Measurements from ENCODE around the gene ABCA5.

The ABCA5 gene

DNA sequence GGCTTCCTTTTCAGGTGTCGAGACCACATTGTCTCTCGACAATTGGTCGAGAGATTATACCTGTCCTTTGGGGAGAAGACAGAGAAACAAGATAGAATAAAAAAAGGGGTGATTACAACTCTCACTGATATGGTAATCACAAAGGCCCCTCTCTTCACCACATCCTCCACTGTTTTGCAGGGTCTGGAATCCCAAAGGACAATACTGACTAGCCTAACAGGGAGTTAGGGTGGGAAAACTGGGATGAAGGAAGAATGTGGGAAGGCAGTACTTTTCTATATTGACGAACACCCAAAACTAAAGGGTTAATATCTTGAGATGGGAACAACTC is 6.1 kb downstream of the ABCA5 start:
- DNase-seq (ENCODE audit: low read depth in 1 of 2, low spot score in 1 of 2) = no peak
- TF ChIP-seq, protein P1, sequence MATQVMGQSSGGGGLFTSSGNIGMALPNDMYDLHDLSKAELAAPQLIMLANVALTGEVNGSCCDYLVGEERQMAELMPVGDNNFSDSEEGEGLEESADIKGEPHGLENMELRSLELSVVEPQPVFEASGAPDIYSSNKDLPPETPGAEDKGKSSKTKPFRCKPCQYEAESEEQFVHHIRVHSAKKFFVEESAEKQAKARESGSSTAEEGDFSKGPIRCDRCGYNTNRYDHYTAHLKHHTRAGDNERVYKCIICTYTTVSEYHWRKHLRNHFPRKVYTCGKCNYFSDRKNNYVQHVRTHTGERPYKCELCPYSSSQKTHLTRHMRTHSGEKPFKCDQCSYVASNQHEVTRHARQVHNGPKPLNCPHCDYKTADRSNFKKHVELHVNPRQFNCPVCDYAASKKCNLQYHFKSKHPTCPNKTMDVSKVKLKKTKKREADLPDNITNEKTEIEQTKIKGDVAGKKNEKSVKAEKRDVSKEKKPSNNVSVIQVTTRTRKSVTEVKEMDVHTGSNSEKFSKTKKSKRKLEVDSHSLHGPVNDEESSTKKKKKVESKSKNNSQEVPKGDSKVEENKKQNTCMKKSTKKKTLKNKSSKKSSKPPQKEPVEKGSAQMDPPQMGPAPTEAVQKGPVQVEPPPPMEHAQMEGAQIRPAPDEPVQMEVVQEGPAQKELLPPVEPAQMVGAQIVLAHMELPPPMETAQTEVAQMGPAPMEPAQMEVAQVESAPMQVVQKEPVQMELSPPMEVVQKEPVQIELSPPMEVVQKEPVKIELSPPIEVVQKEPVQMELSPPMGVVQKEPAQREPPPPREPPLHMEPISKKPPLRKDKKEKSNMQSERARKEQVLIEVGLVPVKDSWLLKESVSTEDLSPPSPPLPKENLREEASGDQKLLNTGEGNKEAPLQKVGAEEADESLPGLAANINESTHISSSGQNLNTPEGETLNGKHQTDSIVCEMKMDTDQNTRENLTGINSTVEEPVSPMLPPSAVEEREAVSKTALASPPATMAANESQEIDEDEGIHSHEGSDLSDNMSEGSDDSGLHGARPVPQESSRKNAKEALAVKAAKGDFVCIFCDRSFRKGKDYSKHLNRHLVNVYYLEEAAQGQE (IDR thresholded peaks at IDR 0.05; ENCODE audit: insufficient replicate concordance, low read depth) = no peak
- TF ChIP-seq POLR2AphosphoS5 (IDR thresholded peaks at IDR 0.05; ENCODE audit: low read depth) (no peak), SPI1 (IDR thresholded peaks at IDR 0.05; ENCODE audit: borderline replicate concordance, low read depth) (no peak), GABPA (IDR thresholded peaks at IDR 0.05; ENCODE audit: low read depth) (no peak)
- TF ChIP-seq, protein P2, sequence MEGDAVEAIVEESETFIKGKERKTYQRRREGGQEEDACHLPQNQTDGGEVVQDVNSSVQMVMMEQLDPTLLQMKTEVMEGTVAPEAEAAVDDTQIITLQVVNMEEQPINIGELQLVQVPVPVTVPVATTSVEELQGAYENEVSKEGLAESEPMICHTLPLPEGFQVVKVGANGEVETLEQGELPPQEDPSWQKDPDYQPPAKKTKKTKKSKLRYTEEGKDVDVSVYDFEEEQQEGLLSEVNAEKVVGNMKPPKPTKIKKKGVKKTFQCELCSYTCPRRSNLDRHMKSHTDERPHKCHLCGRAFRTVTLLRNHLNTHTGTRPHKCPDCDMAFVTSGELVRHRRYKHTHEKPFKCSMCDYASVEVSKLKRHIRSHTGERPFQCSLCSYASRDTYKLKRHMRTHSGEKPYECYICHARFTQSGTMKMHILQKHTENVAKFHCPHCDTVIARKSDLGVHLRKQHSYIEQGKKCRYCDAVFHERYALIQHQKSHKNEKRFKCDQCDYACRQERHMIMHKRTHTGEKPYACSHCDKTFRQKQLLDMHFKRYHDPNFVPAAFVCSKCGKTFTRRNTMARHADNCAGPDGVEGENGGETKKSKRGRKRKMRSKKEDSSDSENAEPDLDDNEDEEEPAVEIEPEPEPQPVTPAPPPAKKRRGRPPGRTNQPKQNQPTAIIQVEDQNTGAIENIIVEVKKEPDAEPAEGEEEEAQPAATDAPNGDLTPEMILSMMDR (IDR thresholded peaks at IDR 0.05; ENCODE audit: insufficient read depth, low read length) = no peak
- no peak overlapping the region for H3K27ac ChIP-seq (replicated peaks)
- H3K27me3 ChIP-seq (ENCODE audit: insufficient read depth, poor library complexity, severe bottlenecking) = no peaks in the 10 kb centered on the region
- no peak overlapping the region for H3K4me3 ChIP-seq (replicated peaks; ENCODE audit: insufficient read depth, low read length)

DNA sequence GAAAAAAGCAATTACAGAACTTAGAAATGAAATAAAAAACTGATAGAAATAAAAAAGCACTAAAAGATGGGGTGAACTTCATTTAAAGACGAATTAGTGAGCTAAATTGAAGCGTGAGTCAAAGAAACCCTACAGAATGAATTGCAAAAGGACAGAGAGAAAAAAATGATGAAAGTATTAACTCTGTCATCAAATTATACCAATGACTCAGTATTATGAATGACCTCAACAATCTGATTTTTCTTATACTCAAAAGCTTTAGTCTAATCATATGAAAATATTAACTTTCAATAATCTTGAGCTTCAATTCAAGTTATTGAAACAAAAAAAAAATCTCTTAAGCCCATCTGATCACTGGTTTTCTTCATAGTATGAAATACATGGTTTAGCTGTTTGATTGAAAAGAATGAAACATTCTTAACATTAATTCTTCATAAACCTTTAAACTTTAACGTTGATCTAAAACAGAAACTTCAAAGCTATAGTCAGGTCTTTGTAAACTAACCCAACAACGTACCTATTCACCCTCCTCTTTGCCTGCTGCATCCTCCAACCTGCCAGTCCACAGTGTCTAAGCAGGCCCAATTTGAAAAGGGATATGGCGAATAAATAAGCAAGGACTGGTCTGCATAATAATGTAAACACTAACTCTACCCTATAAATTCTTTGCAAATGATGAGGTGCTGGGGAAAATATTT is 6.6 kb downstream of the ABCA5 start:
- DNase-seq (ENCODE audit: low read depth in 1 of 2, low spot score in 1 of 2) = no peak
- no peak overlapping the region for H3K27ac ChIP-seq (replicated peaks)
- H3K27me3 ChIP-seq (ENCODE audit: insufficient read depth, poor library complexity, severe bottlenecking) = no peaks in the 10 kb centered on the region
- TF ChIP-seq POLR2AphosphoS5 (IDR thresholded peaks at IDR 0.05; ENCODE audit: low read depth) = no peak
- no peak overlapping the region for H3K4me3 ChIP-seq (replicated peaks; ENCODE audit: insufficient read depth, low read length)

DNA sequence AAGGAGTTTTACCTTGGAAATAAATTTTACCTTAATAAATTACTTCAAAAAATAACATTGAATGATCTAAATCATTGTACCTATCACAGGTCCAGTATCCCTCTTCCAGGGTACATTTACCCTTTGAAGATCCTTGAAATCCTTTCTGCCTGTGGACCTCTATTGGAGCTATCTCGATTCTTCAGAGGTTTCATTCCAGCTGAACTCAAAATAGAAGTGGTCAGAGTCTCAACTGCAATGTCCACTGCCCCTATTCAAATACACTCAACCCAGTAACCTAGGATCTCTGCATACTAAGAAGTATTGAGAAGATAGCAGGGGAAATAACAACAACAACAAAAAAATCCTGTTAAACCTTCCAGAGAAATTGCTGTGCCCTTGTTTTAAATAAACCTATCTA is 9.3 kb downstream of the ABCA5 start:
- no peak overlapping the region for H3K4me3 ChIP-seq (replicated peaks; ENCODE audit: insufficient read depth, low read length)
- no peak for DNase-seq (ENCODE audit: low read depth in 1 of 2, low spot score in 1 of 2)
- no peak for TF ChIP-seq GABPA (IDR thresholded peaks at IDR 0.05; ENCODE audit: low read depth)
- no peak for TF ChIP-seq POLR2AphosphoS5 (IDR thresholded peaks at IDR 0.05; ENCODE audit: low read depth)
- H3K27me3 ChIP-seq (ENCODE audit: insufficient read depth, poor library complexity, severe bottlenecking) = no peaks in the 10 kb centered on the region
- H3K27ac ChIP-seq (replicated peaks) = no peak overlapping the region

DNA sequence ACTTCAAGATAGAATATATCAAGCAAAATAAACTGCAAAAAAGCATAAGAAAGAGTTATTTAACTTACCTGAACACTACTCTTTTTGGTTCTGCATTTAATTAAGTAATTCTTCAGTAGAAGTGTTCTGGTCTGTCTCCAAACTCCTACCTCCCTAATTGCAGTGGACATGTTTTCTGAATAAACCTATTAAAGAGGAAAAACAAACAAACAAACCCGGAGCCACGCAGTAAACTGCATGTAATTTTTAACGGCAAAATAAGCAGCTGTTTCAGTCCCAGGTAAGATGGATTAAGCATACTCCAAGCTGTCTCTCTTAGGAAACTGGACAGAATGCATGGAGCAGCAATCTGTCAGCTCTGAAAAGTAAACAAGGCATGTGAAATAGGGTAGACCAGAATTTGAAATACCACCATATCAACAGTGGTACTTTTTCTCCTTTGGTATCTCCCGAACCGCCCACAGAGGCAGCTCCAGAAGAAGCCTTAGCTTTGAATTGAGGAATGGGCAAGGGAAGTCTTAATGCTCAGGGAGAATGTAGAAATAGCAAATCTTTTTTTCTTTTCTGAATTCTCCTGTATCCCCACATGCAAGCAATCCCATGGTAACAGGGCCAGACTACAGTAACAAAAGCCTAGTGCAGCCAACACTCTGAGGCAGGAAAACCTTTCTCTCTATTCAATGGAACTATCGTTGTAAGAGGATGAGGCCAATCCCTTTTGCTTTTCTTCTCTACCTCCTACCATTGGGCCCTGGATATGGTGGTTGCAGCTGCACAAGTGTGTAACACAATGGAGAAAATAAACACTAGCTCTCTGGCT is 12.5 kb downstream of the ABCA5 start:
- DNase-seq (ENCODE audit: low read depth in 1 of 2, low spot score in 1 of 2) = no peak
- TF ChIP-seq, protein P1 (IDR thresholded peaks at IDR 0.05; ENCODE audit: insufficient replicate concordance, low read depth) = no peak
- TF ChIP-seq, protein P2 (IDR thresholded peaks at IDR 0.05; ENCODE audit: insufficient read depth, low read length) = no peak
- no peak for TF ChIP-seq GABPA (IDR thresholded peaks at IDR 0.05; ENCODE audit: low read depth)
- no peak for TF ChIP-seq SPI1 (IDR thresholded peaks at IDR 0.05; ENCODE audit: borderline replicate concordance, low read depth)
- no peak for TF ChIP-seq POLR2AphosphoS5 (IDR thresholded peaks at IDR 0.05; ENCODE audit: low read depth)
- H3K27ac ChIP-seq (replicated peaks) = no peak overlapping the region

More for the DNA sequence above, 12.5 kb downstream of the ABCA5 start:
- Histone ChIP-seq H3K4me3 (replicated peaks; ENCODE audit: insufficient read depth, low read length) (no peak overlapping the region), H3K27me3 (ENCODE audit: insufficient read depth, poor library complexity, severe bottlenecking) (no peaks in the 10 kb centered on the region)

Data from HL-60 (cell line).